ELF-1 (cell line): Measurements from ENCODE around the gene ASAP2.
A peak's percentile ranks its signal among the peaks of the same experiment; 100 is the strongest.

ENCODE experiments used
- DNase-seq: peaks from one replicate; pipeline ENCODE4 v3.0.0-alpha.2; 2016; ENCODE audit warnings: low read depth, low spot score

ASAP2 gene

GRCh38 chr2:9401646-9402371, 195.2 kb downstream of the ASAP2 start:
- DNase-seq = no peak

- DNase-seq = no peak
Observed at GRCh38 chr2:9403924-9404323, 197.3 kb downstream of the ASAP2 start.

- DNase-seq = no peak
Observed at GRCh38 chr2:9404451-9404850, 197.8 kb downstream of the ASAP2 start.

GRCh38 chr2:9405636-9406035, 199.0 kb downstream of the ASAP2 start:
- DNase-seq = no peak

- no peak for DNase-seq
Observed at GRCh38 chr2:9406529-9407362, 200.1 kb downstream of the ASAP2 start.

GRCh38 chr2:9407363-9407811, 200.8 kb downstream of the ASAP2 start:
- DNase-seq = no peak

- no peak for DNase-seq
Observed at GRCh38 chr2:9408641-9409151, 202.1 kb downstream of the ASAP2 start.

- DNase-seq = no peak
Observed at GRCh38 chr2:9410108-9410507, 203.5 kb downstream of the ASAP2 start.

- DNase-seq = no peak
Observed at GRCh38 chr2:9412781-9413180, 206.2 kb downstream of the ASAP2 start.

GRCh38 chr2:9415516-9416169, 209.0 kb downstream of the ASAP2 start:
- no peak for DNase-seq

- DNase-seq = no peak
Observed at GRCh38 chr2:9416267-9416961, 209.8 kb downstream of the ASAP2 start.

GRCh38 chr2:9416962-9417316, 210.3 kb downstream of the ASAP2 start:
- no peak for DNase-seq

- no peak for DNase-seq
Observed at GRCh38 chr2:9417725-9418124, 211.1 kb downstream of the ASAP2 start.

GRCh38 chr2:9418746-9419145, 212.1 kb downstream of the ASAP2 start:
- DNase-seq = no peak

- DNase-seq = no peak
Observed at GRCh38 chr2:9419541-9419940, 212.9 kb downstream of the ASAP2 start.

GRCh38 chr2:9420495-9420894, 213.9 kb downstream of the ASAP2 start:
- DNase-seq = no peak

- peak; percentile 73 for DNase-seq
Observed at GRCh38 chr2:9422321-9423099, 215.9 kb downstream of the ASAP2 start.

GRCh38 chr2:9423100-9423921, 216.7 kb downstream of the ASAP2 start, which contains the start of the genes CPSF3 and ITGB1BP1:
TSS of gene CPSF3 (plus strand) at chr2:9423654. CDS start at chr2:9423774, 120 bp downstream.
TSS of gene ITGB1BP1 (minus strand) at chr2:9423528. CDS start at chr2:9418697, 4,831 bp downstream.
- DNase-seq = peak; percentile 98

- DNase-seq = no peak
Observed at GRCh38 chr2:9423922-9424272, 217.3 kb downstream of the ASAP2 start.
